GM23248 (cell line): Measurements from ENCODE around the gene XPO6. TPM values are rescaled to one million over a fixed set of nuclear protein-coding genes. Genes with fewer than 3 reads are reported as not detected.
A peak's percentile ranks its signal among the peaks of the same experiment; 100 is the strongest.

Experiments
- DNase-seq: peaks from one replicate; pipeline ENCODE4 v3.0.0-alpha.2; 2015
- H2AFZ ChIP-seq: fragments of 200-600 bp; sonication (generic); 2 replicates; pipeline ENCODE4 v1.6.1; 2016; ENCODE audit warnings: antibody characterized with exemption
- H3F3A ChIP-seq: fragments of 200-600 bp; sonication (generic); 2 replicates; pipeline ENCODE4 v1.6.1; 2016; ENCODE audit warnings: mild to moderate bottlenecking, antibody characterized with exemption, mixed run types; ENCODE audit not compliant: insufficient read depth
- H3K27ac ChIP-seq: fragments of 200-600 bp; sonication (generic); 2 replicates; pipeline ENCODE4 v1.5.1; 2016; ENCODE audit warnings: mild to moderate bottlenecking
- H3K27me3 ChIP-seq: fragments of 200-600 bp; sonication (generic); replicated peaks from 2 replicates; pipeline ENCODE4 v1.6.1; 2016; ENCODE audit warnings: mild to moderate bottlenecking; ENCODE audit not compliant: insufficient read depth
- H3K36me3 ChIP-seq: fragments of 200-600 bp; sonication (generic); 2 replicates; pipeline ENCODE4 v1.6.1; 2016; ENCODE audit warnings: low read depth, mild to moderate bottlenecking
- H3K4me1 ChIP-seq: fragments of 200-600 bp; sonication (generic); 2 replicates; pipeline ENCODE4 v1.6.1; 2016; ENCODE audit warnings: mild to moderate bottlenecking; ENCODE audit not compliant: insufficient read depth
- H3K4me2 ChIP-seq: fragments of 200-600 bp; sonication (generic); one replicate; pipeline ENCODE4 v1.6.1; 2016; ENCODE audit warnings: mild to moderate bottlenecking; ENCODE audit not compliant: unreplicated experiment
- H3K4me3 ChIP-seq: fragments of 200-600 bp; sonication (generic); 2 replicates; pipeline ENCODE4 v1.5.1; 2016; ENCODE audit warnings: mild to moderate bottlenecking
- H3K79me2 ChIP-seq: fragments of 200-600 bp; sonication (generic); 2 replicates; pipeline ENCODE4 v1.6.1; 2016; ENCODE audit warnings: mild to moderate bottlenecking; ENCODE audit not compliant: insufficient read depth
- H3K9ac ChIP-seq: fragments of 200-600 bp; sonication (generic); 2 replicates; pipeline ENCODE4 v1.6.1; 2016; ENCODE audit warnings: mild to moderate bottlenecking
- H3K9me2 ChIP-seq: fragments of 200-600 bp; sonication (generic); 2 replicates; pipeline ENCODE4 v1.6.1; 2016; ENCODE audit warnings: mixed run types, mild to moderate bottlenecking, moderate library complexity; ENCODE audit not compliant: insufficient read depth
- H3K9me3 ChIP-seq: fragments of 200-600 bp; sonication (generic); one replicate; pipeline ENCODE4 v1.6.1; 2017; ENCODE audit warnings: low read depth
- H4K20me1 ChIP-seq: fragments of 200-600 bp; sonication (generic); 2 replicates; pipeline ENCODE4 v1.6.0; 2016; ENCODE audit not compliant: insufficient read depth
- EZH2 ChIP-seq: fragments of 200-600 bp; sonication (generic); IDR thresholded peaks from 2 replicates; pipeline ENCODE4 v1.6.1; 2018; ENCODE audit warnings: antibody characterized with exemption, mild to moderate bottlenecking; ENCODE audit not compliant: insufficient read depth, poor library complexity, severe bottlenecking
- EZH2phosphoT487 ChIP-seq: fragments of 200-600 bp; sonication (generic); IDR thresholded peaks from 2 replicates; pipeline ENCODE4 v1.6.1; 2018; ENCODE audit warnings: antibody characterized with exemption, moderate library complexity, mild to moderate bottlenecking, low read depth; ENCODE audit not compliant: insufficient read depth
- whole genome bisulfite sequencing, 2 experiments: methylation state at CpG; one replicate each; pipeline ENCODE4 v1.1.6; 2015 to 2017; ENCODE audit warnings: low lambda C conversion rate in 2 of 2, low coverage in 1 of 2; ENCODE audit errors: missing lambda C conversion rate in 2 of 2; 5-methylcytosine and 5-hydroxymethylcytosine counted together
- in situ Hi-C: fragments of 300-500 bp; cut with MboI; formaldehyde crosslinking; loops from 2 replicates; pipeline ENCODE4 v1.15.0; 2020
- polyA plus RNA-seq: library from polyadenylated mRNA; unstranded; fragments of >200 nt; fragmentation: Nextera tagmentation; extraction: Ambion mirVana; gene quantifications from 2 replicates; pipeline ENCODE4 v1.2.1, GENCODE V29; 2016
- total RNA-seq: library from RNA; depleted of rRNA; stranded (reverse); fragments of >200 nt; shearing (Covaris generic); gene quantifications from 2 replicates; pipeline ENCODE4 v1.2.3, GENCODE V29; 2014

XPO6 gene
- total and polyA plus RNA-seq, 2 experiments from 2014 or later, result 50.7 to 118 TPM

DNA sequence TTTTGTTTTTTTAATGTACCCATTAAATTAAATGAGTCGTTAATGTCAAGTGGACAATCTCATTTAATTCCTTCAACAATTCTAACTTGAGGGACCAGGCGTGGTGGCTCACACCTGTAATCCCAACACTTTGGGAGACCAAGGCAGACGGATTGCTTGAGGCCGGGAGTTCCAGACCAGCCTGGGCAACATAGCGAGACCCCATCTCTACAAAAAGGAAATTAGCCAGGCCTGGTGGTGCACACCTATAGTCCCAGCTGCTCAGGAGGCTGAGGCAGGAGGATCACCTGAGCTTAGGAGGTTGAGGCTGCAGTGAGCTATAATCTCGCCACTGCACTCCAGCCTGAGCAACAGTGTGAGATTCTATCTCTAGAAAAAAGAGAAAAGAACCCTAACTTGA is 127.6 kb downstream of the XPO6 start:
- H2AFZ ChIP-seq, result no peak overlapping the region
- H3K27ac ChIP-seq, result no peak overlapping the region
- H3F3A ChIP-seq, result no peaks in the 10 kb centered on the region
- no peaks in the 10 kb centered on the region for H3K9me3 ChIP-seq
- no peaks in the 10 kb centered on the region for H3K4me1 ChIP-seq
- H3K9me2 ChIP-seq, result no peaks in the 10 kb centered on the region
- in situ Hi-C loops, result no loop called here
- H3K27me3 ChIP-seq, result no peaks in the 10 kb centered on the region
- no peak overlapping the region for H3K9ac ChIP-seq
- H3K79me2 ChIP-seq, result no peaks in the 10 kb centered on the region
- no peak overlapping the region for H3K4me2 ChIP-seq
- TF ChIP-seq EZH2 (no peak), EZH2phosphoT487 (no peak)
- 97 to 98% methylated on average over 6 of the region's 6 CpGs for WGBS, 2 experiments
- DNase-seq, result no peak
- H3K36me3 ChIP-seq, result no peaks in the 10 kb centered on the region
- no peak overlapping the region for H3K4me3 ChIP-seq
- no peaks in the 10 kb centered on the region for H4K20me1 ChIP-seq

DNA sequence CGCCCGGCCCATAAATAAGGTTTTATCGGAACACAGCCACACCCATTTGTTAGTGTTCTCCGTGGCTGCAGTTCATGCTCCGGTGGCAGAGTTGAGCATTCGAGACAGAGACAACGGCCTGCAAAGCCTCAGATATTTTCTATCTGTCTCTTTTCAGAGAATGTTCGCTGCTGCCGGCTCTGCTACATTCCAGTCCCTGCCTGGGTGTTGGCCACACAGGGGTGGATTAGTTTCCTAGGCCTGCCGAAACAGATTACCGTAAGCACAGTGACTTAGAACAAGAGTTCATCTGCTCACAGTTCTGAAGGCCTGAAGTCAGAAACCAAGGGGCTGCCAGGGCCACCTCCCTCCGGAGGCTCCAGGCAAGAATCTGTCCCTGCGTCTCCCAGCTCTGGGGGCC is 129.1 kb downstream of the XPO6 start:
- Histone ChIP-seq H4K20me1 (no peaks in the 10 kb centered on the region), H3K4me1 (no peaks in the 10 kb centered on the region), H2AFZ (no peak overlapping the region), H3K9me3 (no peaks in the 10 kb centered on the region), H3K4me2 (no peak overlapping the region), H3K27ac (no peak overlapping the region), H3K27me3 (no peaks in the 10 kb centered on the region), H3K9me2 (no peaks in the 10 kb centered on the region), H3K36me3 (no peaks in the 10 kb centered on the region), H3F3A (no peaks in the 10 kb centered on the region), H3K4me3 (no peak overlapping the region), H3K9ac (no peak overlapping the region), H3K79me2 (no peaks in the 10 kb centered on the region)
- TF ChIP-seq EZH2 (no peak), EZH2phosphoT487 (no peak)
- DNase-seq, result peak; percentile 21
- in situ Hi-C loops, result no loop called here
- 35 to 38% methylated on average over 13 of the region's 13 CpGs for WGBS, 2 experiments

DNA sequence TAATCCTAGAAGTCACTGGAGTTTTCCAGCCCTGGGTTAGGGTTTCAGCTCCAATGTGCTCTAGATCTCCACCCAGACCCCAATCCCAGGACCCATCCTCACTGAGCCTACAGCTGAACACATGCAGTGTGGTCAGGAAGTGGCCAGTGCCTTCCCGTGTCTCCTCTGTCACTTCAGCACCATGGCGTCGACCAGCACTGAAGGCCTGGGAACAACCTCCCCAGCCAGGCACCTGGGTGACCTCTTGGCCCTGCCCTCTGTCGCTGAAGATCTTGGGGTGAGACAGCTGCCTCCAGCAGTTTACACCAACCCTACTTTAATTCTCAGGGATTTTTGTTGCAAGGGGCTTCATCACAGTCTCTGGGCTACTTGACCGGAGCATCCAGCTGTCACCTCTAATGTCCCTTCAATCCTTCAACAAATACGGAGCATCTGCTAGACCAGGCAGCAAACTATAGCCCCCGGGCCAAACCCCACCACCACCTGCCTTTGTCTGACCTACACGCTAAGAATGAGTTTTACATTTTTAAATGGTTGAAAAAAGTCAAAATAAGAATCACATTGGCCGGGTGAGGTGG is 130.3 kb downstream of the XPO6 start:
- 85 to 87% methylated on average over 9 of the region's 9 CpGs for WGBS, 2 experiments

DNA sequence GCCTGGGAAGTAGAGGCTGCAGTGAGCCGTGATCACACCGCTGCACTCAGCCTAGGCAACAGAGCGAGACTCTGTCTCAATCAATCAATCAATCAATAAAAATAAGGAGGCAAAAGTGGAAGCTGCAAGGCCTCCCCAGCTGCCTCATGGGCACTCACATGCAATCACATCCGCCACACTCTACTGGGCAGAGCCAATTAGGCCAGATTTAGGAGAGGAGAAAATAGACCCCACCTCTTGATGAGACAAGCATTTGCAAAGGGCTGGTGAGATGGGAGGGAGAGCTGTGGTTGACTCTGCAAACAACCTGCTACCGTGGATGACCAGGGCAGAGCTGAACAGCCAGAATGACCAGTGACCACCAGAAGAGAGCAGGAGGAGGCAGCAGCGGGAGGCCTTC is 133.5 kb downstream of the XPO6 start:
- no peak overlapping the region for H3K9ac ChIP-seq
- no peaks in the 10 kb centered on the region for H3K36me3 ChIP-seq
- no peak for DNase-seq
- in situ Hi-C loops, result no loop called here
- 0 out of 2 replicates have a peak, but pooled peaks cover 3% of the 10 kb centered on the region for H3K27me3 ChIP-seq
- no peaks in the 10 kb centered on the region for H3F3A ChIP-seq
- TF ChIP-seq EZH2, result no peak
- no peak for TF ChIP-seq EZH2phosphoT487
- H3K9me2 ChIP-seq, result no peaks in the 10 kb centered on the region
- no peaks in the 10 kb centered on the region for H3K4me1 ChIP-seq
- no peak overlapping the region for H2AFZ ChIP-seq
- H3K4me2 ChIP-seq, result no peak overlapping the region
- H3K4me3 ChIP-seq, result no peak overlapping the region
- no peaks in the 10 kb centered on the region for H4K20me1 ChIP-seq
- no peaks in the 10 kb centered on the region for H3K9me3 ChIP-seq
- 76 to 83% methylated on average over 6 of the region's 6 CpGs for WGBS, 2 experiments
- H3K27ac ChIP-seq, result no peak overlapping the region
- no peaks in the 10 kb centered on the region for H3K79me2 ChIP-seq

More for the DNA sequence above, 130.3 kb downstream of the XPO6 start:
- TF ChIP-seq EZH2phosphoT487 (no peak), EZH2 (no peak)
- no peak overlapping the region for H3K4me2 ChIP-seq
- no peak overlapping the region for H3K4me3 ChIP-seq
- H3K4me1 ChIP-seq, result no peaks in the 10 kb centered on the region
- H4K20me1 ChIP-seq, result no peaks in the 10 kb centered on the region
- in situ Hi-C loops, result no loop called here
- no peaks in the 10 kb centered on the region for H3K79me2 ChIP-seq
- DNase-seq, result no peak
- H3K27me3 ChIP-seq, result no peaks in the 10 kb centered on the region
- H2AFZ ChIP-seq, result no peak overlapping the region
- H3F3A ChIP-seq, result no peaks in the 10 kb centered on the region
- H3K9me3 ChIP-seq, result no peaks in the 10 kb centered on the region
- no peak overlapping the region for H3K9ac ChIP-seq
- no peaks in the 10 kb centered on the region for H3K9me2 ChIP-seq
- no peaks in the 10 kb centered on the region for H3K36me3 ChIP-seq
- H3K27ac ChIP-seq, result no peak overlapping the region

DNA sequence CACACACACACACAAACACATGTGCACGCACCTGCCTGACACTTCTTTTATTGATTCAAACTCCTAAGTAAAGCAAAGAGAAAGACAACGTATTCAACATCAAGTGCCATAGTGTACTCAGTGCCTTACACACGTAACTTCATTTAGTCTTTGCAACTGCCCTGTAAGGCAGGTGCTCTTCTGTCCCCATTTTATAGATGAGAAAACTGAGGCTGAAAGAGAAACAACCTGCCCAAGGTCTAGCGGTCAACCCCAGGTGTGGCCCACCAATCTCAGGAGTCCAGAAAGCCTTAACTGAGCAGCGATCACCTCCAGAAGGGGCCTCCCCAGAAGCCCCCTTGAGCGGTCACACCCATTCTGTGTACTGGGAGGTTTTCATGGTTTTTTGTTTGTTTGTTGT is 137.9 kb downstream of the XPO6 start:
- Histone ChIP-seq H3K36me3 (no peaks in the 10 kb centered on the region), H3K27me3 (peaks cover 24% of the 10 kb centered on the region), H3K9me3 (no peaks in the 10 kb centered on the region), H3K27ac (no peak overlapping the region), H4K20me1 (no peaks in the 10 kb centered on the region), H3F3A (no peaks in the 10 kb centered on the region), H3K9ac (no peak overlapping the region), H3K79me2 (no peaks in the 10 kb centered on the region), H2AFZ (no peak overlapping the region), H3K4me2 (no peak overlapping the region), H3K4me1 (no peaks in the 10 kb centered on the region), H3K4me3 (no peak overlapping the region), H3K9me2 (no peaks in the 10 kb centered on the region)
- in situ Hi-C loops, result loop anchor here (25.0 kb wide), 2 partner anchors 287 to 437 kb away; no protein-coding TSS in a partner anchor
- TF ChIP-seq EZH2phosphoT487, result no peak
- TF ChIP-seq EZH2, result no peak
- WGBS, 2 experiments, result 75 to 77% methylated on average over 6 of the region's 6 CpGs
- no peak for DNase-seq
